ENCODE measurements around the gene OR5C1.
"Not testable (repeated sequence)": the region's sequence is repeated elsewhere in the genome, so short reads cannot be mapped to it uniquely, and the experiment has no call there.

Gene OR5C1

DNA sequence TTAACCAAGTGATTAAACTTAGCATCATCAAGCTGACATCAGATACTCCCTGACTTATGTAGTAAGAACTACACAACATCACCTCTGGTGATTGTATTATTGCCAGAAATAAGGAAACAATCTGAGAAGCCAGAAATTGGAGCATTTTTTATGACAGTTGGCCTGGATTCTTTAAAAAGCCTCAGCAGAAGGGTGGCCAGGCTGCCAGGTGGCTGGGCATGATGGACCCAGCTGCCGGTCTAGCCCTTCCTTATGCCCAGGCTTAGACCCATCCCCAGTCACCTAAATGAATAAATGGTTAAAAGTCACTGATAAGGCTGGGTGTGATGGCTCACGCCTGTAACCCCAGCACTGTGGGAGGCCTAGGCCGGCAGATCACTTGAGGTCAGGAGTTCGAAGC is 24.0 kb downstream of the OR5C1 start:
- no peak for DNase-seq

DNA sequence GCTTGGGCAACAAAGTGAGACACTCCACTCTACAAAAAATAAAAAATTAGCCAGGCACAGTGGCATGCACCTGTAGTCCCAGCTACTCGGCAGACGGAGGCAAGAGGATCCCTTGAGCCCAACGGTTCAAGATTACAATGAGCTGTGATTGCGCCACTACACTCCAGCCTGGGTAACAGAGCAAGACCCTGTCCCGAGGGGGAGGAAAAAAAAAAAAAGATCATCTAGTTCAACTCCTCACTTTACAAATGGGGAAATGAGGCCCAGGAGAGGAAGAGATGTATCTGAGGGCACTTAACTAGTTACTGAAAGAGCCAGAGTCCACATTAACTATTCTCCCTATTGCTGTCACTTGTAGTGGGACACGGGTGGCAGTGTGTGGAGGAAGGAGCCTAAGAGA is 25.8 kb downstream of the OR5C1 start:
- no peak for DNase-seq

DNA sequence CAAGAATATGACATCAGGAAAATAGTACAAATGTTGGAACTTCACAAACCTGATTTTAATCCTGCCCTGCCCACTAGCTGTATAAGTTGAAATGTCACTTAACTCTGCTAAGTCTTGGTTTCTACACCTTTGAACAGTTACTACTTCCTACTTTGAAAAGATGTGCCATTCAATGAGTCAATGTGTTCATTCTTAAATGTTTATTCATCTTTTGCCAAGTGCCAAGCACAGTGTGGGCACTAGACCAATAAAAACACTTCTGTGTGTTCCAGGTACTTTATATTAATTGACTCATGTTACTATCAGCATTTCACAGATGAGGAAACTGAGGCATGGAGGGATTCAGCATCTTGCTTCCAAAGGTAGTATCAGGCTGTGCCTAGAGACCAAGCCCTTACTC is 26.8 kb downstream of the OR5C1 start:
- no peak for DNase-seq

DNA sequence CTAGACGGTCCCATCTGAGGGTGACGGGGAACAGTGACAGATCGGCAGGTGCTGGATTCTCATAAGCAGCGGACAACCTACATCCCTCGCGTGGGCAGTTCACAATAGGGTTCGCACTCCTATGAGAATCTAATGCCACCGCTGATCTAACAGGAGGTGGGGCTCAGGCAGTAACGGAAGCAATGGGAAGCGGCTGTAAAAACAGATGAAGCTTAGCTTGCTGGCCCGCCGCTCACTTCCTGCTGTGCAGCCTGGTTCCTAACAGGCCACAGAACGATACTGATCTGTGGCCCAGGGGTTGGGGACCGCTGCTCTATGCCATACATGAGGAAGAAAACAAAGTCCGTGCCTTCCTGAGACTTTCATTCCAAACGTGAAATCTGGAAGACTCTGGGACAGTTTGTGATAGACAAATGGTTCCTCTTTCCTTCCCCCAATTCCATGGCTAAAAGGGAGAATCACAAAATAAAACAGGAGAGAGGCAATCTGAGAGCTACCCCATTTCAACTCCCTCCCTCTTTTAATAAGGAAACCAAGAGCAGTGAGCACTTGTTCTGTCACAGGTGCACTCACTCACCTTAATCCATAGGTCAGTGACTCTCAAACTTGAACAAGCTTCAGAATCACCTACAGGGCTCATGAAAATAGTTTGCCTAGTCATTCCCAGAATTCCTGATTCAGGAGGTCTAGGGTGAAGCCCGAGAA is 27.6 kb downstream of the OR5C1 start:
- DNase-seq = no peak

DNA sequence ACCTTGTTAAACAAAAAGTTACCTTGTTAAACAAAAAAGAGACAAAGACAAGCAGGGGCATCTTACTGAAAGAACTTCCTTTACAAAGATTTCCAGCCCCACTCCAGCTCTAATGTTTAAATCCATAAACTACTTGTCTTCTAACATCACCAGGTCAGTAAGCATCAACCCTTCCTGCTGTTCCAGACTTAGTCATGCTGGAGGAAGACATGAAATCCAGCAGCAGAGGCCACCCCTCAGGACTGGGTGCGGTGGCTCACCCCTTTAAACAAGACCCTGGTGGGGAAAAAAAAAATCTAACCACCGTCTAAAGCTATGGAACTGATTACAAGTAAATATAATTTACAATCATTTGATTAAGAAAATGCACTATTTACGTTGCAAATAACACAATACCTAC is 30.6 kb downstream of the OR5C1 start:
- no peak for DNase-seq

DNA sequence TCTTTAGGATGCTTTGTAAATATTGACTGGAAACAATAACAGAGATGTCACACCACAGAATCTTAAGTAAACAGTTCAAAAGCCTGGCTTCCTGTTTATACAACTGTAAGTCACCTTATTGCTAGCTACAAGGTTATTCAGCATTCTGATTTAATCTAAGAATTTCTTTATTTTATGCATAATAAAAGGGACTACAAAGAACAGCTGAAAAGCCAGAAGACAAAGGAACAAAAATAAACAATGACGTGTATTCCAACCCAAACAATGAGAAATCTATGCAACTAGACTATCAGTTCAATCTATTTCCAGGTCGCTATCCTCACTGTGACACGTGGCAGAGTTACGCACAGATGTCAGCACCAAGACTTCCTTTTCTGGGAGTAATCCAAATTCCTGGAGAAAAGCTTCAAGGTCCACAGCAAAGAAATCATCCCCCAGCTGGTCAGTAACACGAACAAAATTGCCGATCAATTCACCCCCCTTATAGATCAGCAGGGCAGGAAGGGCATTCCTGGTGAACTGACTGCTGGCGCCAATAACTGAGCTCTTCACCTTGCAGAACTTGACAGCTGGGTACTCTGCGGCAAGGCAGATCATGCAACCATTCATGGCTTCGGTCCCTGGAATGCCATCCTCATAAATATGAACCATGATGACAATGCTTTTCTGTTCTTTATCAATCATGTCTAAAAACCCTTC is 31.2 kb downstream of the OR5C1 start:
- no peak for DNase-seq

DNA sequence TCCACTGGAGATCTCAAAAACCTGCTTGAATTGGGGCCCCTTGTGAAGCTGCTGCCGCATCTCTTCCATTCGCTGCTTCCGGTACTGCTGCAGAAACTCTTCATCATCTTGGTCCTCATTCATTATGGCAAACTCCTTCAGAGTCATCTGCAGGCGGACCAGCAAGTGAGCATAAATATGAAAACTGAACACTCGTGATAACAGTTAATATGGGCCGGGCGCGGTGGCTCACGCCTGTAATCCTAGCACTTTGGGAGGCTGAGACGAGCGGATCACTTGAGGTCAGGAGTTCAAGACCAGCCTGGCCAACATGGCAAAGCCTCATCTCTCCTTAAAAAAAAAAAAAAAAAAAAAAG is 31.7 kb downstream of the OR5C1 start:
- no peak for DNase-seq

DNA sequence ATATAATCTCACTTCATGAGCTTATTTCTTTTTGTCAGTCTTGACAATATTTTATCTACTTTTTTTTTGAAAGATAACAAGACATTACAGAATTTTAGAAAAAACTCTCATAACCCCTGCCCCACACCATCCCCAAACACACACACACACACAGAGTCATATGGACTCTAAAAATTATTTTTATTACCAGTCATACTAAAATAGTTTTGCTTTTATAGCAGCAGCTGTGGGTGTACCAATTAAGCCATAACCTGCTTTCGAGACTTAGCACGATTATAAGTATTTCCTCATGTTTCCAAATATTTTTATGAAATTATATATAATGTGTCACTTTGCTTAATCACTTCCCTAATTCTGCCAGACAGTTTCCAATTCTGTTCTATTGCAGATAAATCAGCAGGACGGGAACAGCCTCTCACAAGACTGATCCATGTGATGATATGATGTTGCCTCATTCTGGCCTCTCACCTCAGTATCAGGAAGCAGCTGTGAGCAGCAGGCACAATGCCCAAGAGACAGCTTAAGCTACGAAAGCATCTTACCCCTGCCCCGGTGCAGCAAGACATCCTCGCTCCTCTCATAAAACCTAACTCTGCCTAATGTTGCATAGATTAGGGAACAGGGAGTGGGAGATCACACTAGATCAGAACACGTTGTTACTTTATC is 32.7 kb downstream of the OR5C1 start:
- DNase-seq = no peak

DNA sequence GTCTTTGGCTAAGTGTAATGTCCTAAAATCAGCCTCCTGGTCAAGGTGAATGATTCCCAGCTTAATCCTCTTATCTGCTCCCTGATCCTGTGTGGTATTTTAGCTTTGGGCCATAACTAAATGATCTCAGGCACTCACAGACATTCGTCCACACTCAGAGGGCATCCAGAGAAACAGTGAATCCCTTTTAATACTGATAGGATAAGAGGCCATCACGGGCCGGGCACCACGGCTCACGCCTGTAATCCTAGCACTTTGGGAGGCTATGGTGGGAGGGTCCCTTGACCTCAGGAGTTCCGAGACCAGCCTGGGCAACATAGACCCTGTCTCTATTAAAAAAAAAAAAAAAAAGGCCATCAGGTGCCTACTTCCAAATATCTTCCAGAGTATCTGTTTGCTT is 33.3 kb downstream of the OR5C1 start:
- DNase-seq = no peak

DNA sequence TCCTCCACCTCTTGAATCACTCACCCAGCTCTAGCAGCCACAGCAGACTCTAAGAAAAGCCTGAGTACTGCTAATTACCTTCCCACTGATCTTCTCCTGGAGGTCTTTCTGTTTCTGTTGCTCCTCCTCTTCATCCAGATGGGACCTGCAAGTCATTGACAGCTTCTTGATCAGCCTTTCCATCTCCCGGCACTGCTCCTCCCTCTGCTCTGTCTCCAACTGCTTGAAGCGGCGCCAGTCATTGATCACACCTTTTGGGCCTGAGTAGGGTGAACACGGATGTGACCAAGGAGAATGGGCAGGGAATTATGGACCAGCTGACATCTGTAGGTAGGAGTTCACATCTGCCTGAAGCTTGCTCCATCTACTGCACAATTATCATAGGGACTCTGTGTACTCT is 34.2 kb downstream of the OR5C1 start:
- no peak for DNase-seq

DNA sequence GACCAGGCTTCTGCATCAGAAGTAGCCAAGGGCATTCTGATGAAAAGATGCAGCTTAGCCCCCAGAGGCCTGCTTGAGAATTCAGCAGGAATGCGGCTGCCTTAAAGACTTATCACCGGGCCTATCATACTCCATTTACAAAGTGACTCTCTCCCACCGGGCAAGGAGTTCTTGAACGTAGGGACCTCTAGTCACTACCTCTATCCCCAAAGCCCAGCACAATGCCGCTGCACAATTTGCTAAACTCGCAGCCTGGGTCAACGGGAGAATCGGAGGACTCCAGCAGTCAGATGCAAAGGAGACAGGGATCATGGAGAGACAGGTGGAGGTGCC is 39.0 kb downstream of the OR5C1 start:
- DNase-seq = no peak

DNA sequence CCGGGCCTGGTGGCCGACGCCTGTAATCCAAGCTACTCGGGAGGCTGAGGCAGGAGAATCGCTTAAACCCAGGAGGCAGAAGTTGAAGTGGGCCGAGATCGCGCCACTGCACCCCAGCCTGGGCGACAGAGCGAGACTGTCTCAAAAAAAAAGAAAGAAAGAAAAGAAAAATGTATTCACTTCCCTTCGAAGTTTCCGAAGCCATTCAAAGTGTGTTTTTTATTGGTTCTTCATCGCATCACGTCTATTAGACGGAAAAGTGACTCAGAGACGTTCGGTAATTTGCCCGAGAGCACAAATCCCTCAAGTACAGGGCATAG is 40.2 kb downstream of the OR5C1 start:
- DNase-seq = not testable (repeated sequence)

DNA sequence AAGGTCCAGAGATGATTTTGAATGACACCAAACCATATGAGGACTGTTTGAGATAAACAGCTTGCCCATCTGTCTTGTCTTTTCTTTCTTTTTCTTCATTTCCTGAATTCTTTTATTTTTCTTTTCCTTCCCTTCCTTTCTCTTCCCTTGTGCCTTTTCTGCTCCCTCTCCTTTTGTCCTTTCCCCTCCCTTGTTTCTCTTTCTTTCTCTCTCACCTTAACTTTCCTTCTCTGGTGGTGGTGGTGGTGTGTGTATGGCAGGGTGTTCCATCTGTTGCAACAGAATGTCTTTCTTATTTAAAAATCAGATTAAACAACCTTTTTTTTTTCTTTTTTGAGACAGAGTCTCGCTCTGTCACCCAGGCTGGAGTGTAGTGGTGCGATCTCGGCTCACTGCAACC is 43.5 kb downstream of the OR5C1 start:
- DNase-seq = no peak

DNA sequence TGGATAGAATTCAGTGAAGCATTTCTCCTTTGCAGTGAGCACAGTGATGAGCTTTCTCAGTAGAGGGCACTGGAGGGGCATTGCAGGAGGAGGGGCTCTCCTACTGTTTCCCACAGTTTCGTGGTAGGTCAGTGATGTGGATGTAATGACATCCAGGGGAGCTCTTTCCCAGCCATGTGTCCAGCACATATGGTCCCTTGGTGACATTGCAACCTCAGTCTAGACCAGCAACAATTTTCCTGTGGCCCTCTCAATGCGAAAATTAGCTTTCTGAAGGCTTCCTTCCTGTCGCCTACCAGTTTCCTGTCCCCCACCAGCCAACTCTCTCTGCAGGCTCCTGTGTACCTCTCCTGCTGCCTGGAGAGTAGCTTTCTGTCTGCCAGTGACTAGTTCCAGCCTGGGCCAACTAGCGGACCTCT is 46.6 kb downstream of the OR5C1 start:
- no peak for DNase-seq

DNA sequence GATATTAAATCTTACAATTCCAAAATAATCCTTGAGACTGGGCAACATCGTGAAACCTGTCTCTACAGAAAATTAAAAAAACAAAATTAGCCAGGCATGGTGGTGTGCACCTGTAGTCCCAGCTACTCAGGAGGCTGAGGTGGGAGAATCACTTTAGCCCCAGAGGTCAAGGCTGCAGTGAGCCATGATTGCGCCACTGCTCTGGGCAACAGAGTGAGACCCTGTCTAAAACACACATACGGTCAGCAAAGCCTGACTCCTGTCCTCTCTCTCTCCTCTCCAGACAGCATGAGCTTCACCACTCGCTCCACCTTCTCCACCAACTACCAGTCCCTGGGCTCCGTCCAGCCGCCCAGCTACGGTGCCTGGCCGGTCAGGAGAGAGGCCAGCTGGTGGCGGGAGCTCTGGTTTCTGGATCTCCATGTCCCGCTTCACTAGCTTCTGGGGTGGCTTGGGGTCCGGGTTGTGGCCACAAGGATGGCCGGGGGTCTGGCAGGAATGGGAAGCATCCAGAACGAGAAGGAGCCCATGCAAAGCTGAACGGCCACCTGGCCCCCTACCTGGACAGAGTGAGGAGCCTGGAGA is 48.6 kb downstream of the OR5C1 start:
- no peak for DNase-seq

DNA sequence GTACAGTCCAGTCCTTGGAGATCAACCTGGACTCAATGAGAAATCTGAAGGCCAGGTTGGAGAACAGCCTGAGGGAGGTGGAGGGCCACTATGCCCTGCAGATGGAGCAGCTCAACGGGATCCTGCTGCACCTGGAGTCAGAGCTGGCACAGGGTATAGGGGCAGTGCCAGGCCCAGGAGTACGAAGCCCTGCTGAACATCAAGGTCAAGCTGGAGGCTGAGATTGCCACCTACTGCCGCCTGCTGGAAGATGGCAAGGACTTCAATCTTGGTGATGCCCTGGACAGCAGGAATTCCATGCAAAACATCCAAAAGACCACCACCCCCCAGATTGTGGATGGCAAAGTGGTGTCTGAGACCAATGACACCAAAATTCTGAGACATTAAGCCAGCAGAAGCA is 49.7 kb downstream of the OR5C1 start:
- not testable (repeated sequence) for DNase-seq

Measured in NCI-H1436 treated with DMSO at 0.1 percent for 48 hours (cell line).